H1 (cell line): ENCODE results near the gene KRT80. TPM values are rescaled to one million over a fixed set of nuclear protein-coding genes. Genes with fewer than 3 reads are reported as not detected.

Experiments
- CTCF ChIA-PET: fragments of 300-600 bp; sonication (Branson Sonifier 250); formaldehyde crosslinking; loops from one replicate; lab custom pipeline; 2021; ENCODE audit not compliant: partially characterized antibody; lab: Charles Lee
- POLR2A ChIA-PET: fragments of 300-600 bp; sonication (Branson Sonifier 250); formaldehyde crosslinking; loops from one replicate; lab custom pipeline; 2021; ENCODE audit warnings: inconsistent platforms; ENCODE audit not compliant: partially characterized antibody; lab: Charles Lee
- DNase-seq, 2 experiments: peaks; one replicate each; pipeline versions ENCODE4 v3.0.0 to v3.0.0-alpha.2; 2010 to 2022; ENCODE audit warnings: low spot score in 2 of 2, low read depth in 1 of 2, mixed read lengths in 1 of 2
- FAIRE-seq: peaks from 2 replicates; lab custom pipeline; 2011; peaks lifted over from hg19 to GRCh38; lab: Jason Lieb, UNC
- H2AFZ ChIP-seq: 2 replicates; pipeline ENCODE4 v1.8.1; 2012; ENCODE audit warnings: low read length, inconsistent platforms
- H2AK5ac ChIP-seq: 2 replicates; pipeline ENCODE4 v1.6.1; 2013; ENCODE audit warnings: low read depth, low read length
- H2BK120ac ChIP-seq: replicated peaks from 2 replicates; pipeline ENCODE3; 2013; ENCODE audit warnings: low read depth, low read length, inconsistent platforms
- H2BK12ac ChIP-seq: 2 replicates; pipeline ENCODE4 v1.6.1; 2013; ENCODE audit warnings: low read depth, low read length
- H2BK15ac ChIP-seq: 2 replicates; pipeline ENCODE4 v1.6.1; 2013; ENCODE audit warnings: low read length
- H2BK20ac ChIP-seq: 2 replicates; pipeline ENCODE4 v1.6.1; 2013; ENCODE audit warnings: low read length
- H2BK5ac ChIP-seq: 2 replicates; pipeline ENCODE4 v1.6.1; 2013; ENCODE audit warnings: low read depth, low read length
- H3K14ac ChIP-seq: 2 replicates; pipeline ENCODE4 v1.6.1; 2013; ENCODE audit warnings: inconsistent platforms; ENCODE audit not compliant: insufficient read length
- H3K18ac ChIP-seq: 2 replicates; pipeline ENCODE4 v1.6.1; 2013; ENCODE audit warnings: low read length; ENCODE audit errors: extremely low read depth
- H3K23ac ChIP-seq: 2 replicates; pipeline ENCODE4 v1.6.1; 2013; ENCODE audit warnings: inconsistent platforms; ENCODE audit not compliant: insufficient read length
- H3K23me2 ChIP-seq: 2 replicates; pipeline ENCODE4 v1.6.1; 2013; ENCODE audit warnings: low read depth, low read length
- H3K27ac ChIP-seq: 2 replicates; pipeline ENCODE4 v1.6.1; 2011; ENCODE audit warnings: low read depth, low read length, inconsistent platforms
- H3K27me3 ChIP-seq, 4 experiments: replicated peaks in 1 of 4; 1 replicate in 1 of 4; 2 replicates in 3 of 4; pipeline versions ENCODE4 v1.6.1 to v1.8.1; 2011 to 2013; ENCODE audit warnings: low read length in 3 of 4, mild to moderate bottlenecking in 3 of 4, inconsistent platforms in 2 of 4, mixed read lengths in 2 of 4, moderate library complexity in 1 of 4; ENCODE audit not compliant: control insufficient read depth in 3 of 4, insufficient read depth in 3 of 4; ENCODE audit errors: extremely low read depth in 1 of 4
- H3K36me3 ChIP-seq, 4 experiments: 2 replicates each; pipeline versions ENCODE4 v1.6.1 to v1.8.1; 2011 to 2013; ENCODE audit warnings: mild to moderate bottlenecking in 4 of 4, low read length in 3 of 4, moderate library complexity in 2 of 4, control low read depth in 1 of 4, inconsistent platforms in 1 of 4; ENCODE audit not compliant: insufficient read depth in 4 of 4, control insufficient read depth in 2 of 4
- H3K4ac ChIP-seq: replicated peaks from 2 replicates; pipeline ENCODE3; 2013; ENCODE audit warnings: low read length, low read depth, mixed read lengths, inconsistent platforms; ENCODE audit not compliant: insufficient read length
- H3K4me1 ChIP-seq, 4 experiments: replicated peaks in 1 of 4; 1 replicate in 1 of 4; 2 replicates in 3 of 4; pipeline versions ENCODE4 v1.6.1 to v1.8.1; 2011 to 2013; ENCODE audit warnings: low read length in 3 of 4, inconsistent platforms in 2 of 4, mixed read lengths in 1 of 4; ENCODE audit not compliant: insufficient read depth in 4 of 4, control insufficient read depth in 3 of 4
- H3K4me2 ChIP-seq, 2 experiments: 2 replicates each; pipeline versions ENCODE4 v1.6.1 to v1.8.1; 2011 to 2013; ENCODE audit warnings: low read depth in 2 of 2, low read length in 2 of 2, control low read depth in 1 of 2, inconsistent platforms in 1 of 2, mild to moderate bottlenecking in 1 of 2; ENCODE audit not compliant: insufficient read depth in 1 of 2
- H3K4me3 ChIP-seq, 4 experiments: fragments of 200-600, 300-600 bp in 1 of 4; sonication (generic), shearing (Covaris generic), sonication (Bioruptor Twin) in 1 of 4; 2 replicates each; pipeline versions ENCODE4 v1.5.1 to v1.8.1; 2011 to 2016; ENCODE audit warnings: low read length in 4 of 4, low read depth in 3 of 4, control low read depth in 2 of 4, inconsistent platforms in 2 of 4, mild to moderate bottlenecking in 2 of 4, mixed read lengths in 1 of 4, moderate library complexity in 1 of 4; ENCODE audit not compliant: insufficient read depth in 2 of 4; ENCODE audit errors: extremely low read depth in 1 of 4
- H3K56ac ChIP-seq: replicated peaks from 2 replicates; pipeline ENCODE3; 2013; ENCODE audit warnings: low read depth, mild to moderate bottlenecking, mixed read lengths, low read length, inconsistent platforms; ENCODE audit not compliant: insufficient read length
- H3K79me1 ChIP-seq: 2 replicates; pipeline ENCODE4 v1.6.1; 2013; ENCODE audit warnings: low read depth, low read length, control low read depth
- H3K79me2 ChIP-seq, 2 experiments: 2 replicates each; pipeline versions ENCODE4 v1.6.1 to v1.8.1; 2012 to 2013; ENCODE audit warnings: low read length in 2 of 2, mild to moderate bottlenecking in 2 of 2, inconsistent platforms in 1 of 2; ENCODE audit not compliant: insufficient read depth in 2 of 2, control insufficient read depth in 1 of 2
- H3K9ac ChIP-seq, 4 experiments: replicated peaks in 1 of 4; 1 replicate in 1 of 4; 2 replicates in 3 of 4; pipeline versions ENCODE4 v1.6.1 to v1.8.1; 2011 to 2013; ENCODE audit warnings: low read depth in 3 of 4, low read length in 3 of 4, control low read depth in 2 of 4, mild to moderate bottlenecking in 2 of 4, moderate library complexity in 2 of 4, inconsistent platforms in 1 of 4; ENCODE audit errors: extremely low read depth in 1 of 4
- H3K9me3 ChIP-seq, 2 experiments: 2 replicates each; pipeline versions ENCODE4 v1.6.1 to v1.8.1; 2012 to 2013; ENCODE audit warnings: mild to moderate bottlenecking in 2 of 2, moderate library complexity in 2 of 2, control low read depth in 1 of 2, inconsistent platforms in 1 of 2, low read depth in 1 of 2, low read length in 1 of 2, mixed read lengths in 1 of 2; ENCODE audit not compliant: insufficient read depth in 2 of 2
- H4K20me1 ChIP-seq, 2 experiments: replicated peaks in 1 of 2; 2 replicates each; pipeline versions ENCODE3 to v1.8.1; 2011 to 2013; ENCODE audit warnings: inconsistent platforms in 2 of 2, low read length in 2 of 2, mild to moderate bottlenecking in 1 of 2; ENCODE audit not compliant: insufficient read depth in 2 of 2, control insufficient read depth in 1 of 2
- H4K5ac ChIP-seq: 2 replicates; pipeline ENCODE4 v1.6.1; 2013; ENCODE audit warnings: low read length, low read depth, mixed read lengths, inconsistent platforms; ENCODE audit not compliant: insufficient read length
- H4K8ac ChIP-seq: 2 replicates; pipeline ENCODE4 v1.8.0; 2013; ENCODE audit warnings: mild to moderate bottlenecking, moderate library complexity, low read length, inconsistent platforms; ENCODE audit not compliant: insufficient read depth; ENCODE audit errors: extremely low read depth
- H4K91ac ChIP-seq: replicated peaks from 2 replicates; pipeline ENCODE3; 2013; ENCODE audit warnings: low read length, mixed read lengths, inconsistent platforms; ENCODE audit not compliant: insufficient read length
- ASH2L ChIP-seq: fragments of 200-600, 300-600 bp; sonication (generic); IDR thresholded peaks from one replicate; pipeline ENCODE4 v1.7.1; 2017; ENCODE audit warnings: low read length
- BACH1 ChIP-seq: IDR thresholded peaks from 2 replicates; pipeline ENCODE4 v1.6.1; 2012; ENCODE audit warnings: low read length, improper control_type of control experiment
- CBX8 ChIP-seq: fragments of 300-800, 300-1000 bp; sonication (generic); IDR thresholded peaks from 2 replicates; pipeline ENCODE4 v1.7.1; 2016; ENCODE audit warnings: low read depth, low read length, borderline replicate concordance
- CHD1 ChIP-seq: IDR thresholded peaks from 2 replicates; pipeline ENCODE4 v1.6.1; 2012; ENCODE audit warnings: low read depth, low read length, improper control_type of control experiment
- CTBP2 ChIP-seq: IDR thresholded peaks from 2 replicates; pipeline ENCODE4 v1.7.0; 2011; ENCODE audit warnings: borderline replicate concordance, mild to moderate bottlenecking, moderate library complexity, mixed read lengths, low read length; ENCODE audit not compliant: insufficient read depth, insufficient read length
- EP300 ChIP-seq, 2 experiments: IDR thresholded peaks; 1 replicate in 1 of 2; 2 replicates in 1 of 2; pipeline ENCODE4 v1.6.1; 2011 to 2012; ENCODE audit warnings: low read depth in 2 of 2, low read length in 2 of 2, mild to moderate bottlenecking in 2 of 2, borderline replicate concordance in 1 of 2, inconsistent platforms in 1 of 2, moderate library complexity in 1 of 2
- GABPA ChIP-seq: IDR thresholded peaks from 2 replicates; pipeline ENCODE4 v1.6.1; 2011; ENCODE audit warnings: mild to moderate bottlenecking, low read length, moderate library complexity, borderline replicate concordance; ENCODE audit not compliant: insufficient read depth
- JUND ChIP-seq: IDR thresholded peaks from 2 replicates; pipeline ENCODE4 v1.6.1; 2011; ENCODE audit warnings: mild to moderate bottlenecking, improper control_type of control experiment, low read length
- MAFK ChIP-seq: IDR thresholded peaks from 2 replicates; pipeline ENCODE4 v1.6.1; 2012; ENCODE audit warnings: low read depth, mild to moderate bottlenecking, improper control_type of control experiment, low read length
- SP4 ChIP-seq: IDR thresholded peaks from 2 replicates; pipeline ENCODE4 v1.6.1; 2012; ENCODE audit warnings: low read length, inconsistent platforms
- SUZ12 ChIP-seq: fragments of 200-600 bp; sonication (generic); IDR thresholded peaks from 2 replicates; pipeline ENCODE4 v1.6.1; 2012; ENCODE audit warnings: mild to moderate bottlenecking, inconsistent platforms, low read length, moderate library complexity, mixed read lengths
- TAF7 ChIP-seq: optimal IDR thresholded peaks from 2 replicates; pipeline ENCODE3; 2011; ENCODE audit warnings: low read depth, mild to moderate bottlenecking, inconsistent platforms, low read length, moderate library complexity, borderline replicate concordance
- YY1 ChIP-seq: IDR thresholded peaks from 2 replicates; pipeline ENCODE4 v1.6.1; 2011; ENCODE audit warnings: low read depth, mild to moderate bottlenecking, low read length
- WGBS, 2 experiments: shearing (Covaris generic) in 1 of 2; methylation state at CpG; one replicate each; pipeline versions ENCODE4 v1.1.6 to v1.1.7; 2013 to 2015; ENCODE audit warnings: low lambda C conversion rate in 2 of 2, mixed read lengths in 2 of 2, inconsistent platforms in 1 of 2, low coverage in 1 of 2, missing lambda C conversion rate in 1 of 2; ENCODE audit not compliant: insufficient replicate concordance in 2 of 2, insufficient coverage in 1 of 2, insufficient read length in 1 of 2; ENCODE audit errors: extremely low coverage in 1 of 2, missing lambda C conversion rate in 1 of 2; 5-methylcytosine and 5-hydroxymethylcytosine counted together
- polyA plus RNA-seq, 7 experiments: library from polyadenylated mRNA; depleted of rRNA in 3 of 7; stranded (reverse) in 5 of 7; unstranded in 2 of 7; fragments of >200 nt in 5 of 7; fragments of 200-250 nt in 2 of 7; gene quantifications; 1 replicate in 5 of 7; 2 replicates in 1 of 7; 4 replicates in 1 of 7; pipeline versions ENCODE4 v1.2.1 to v1.2.3, GENCODE V29; 2011 to 2013; ENCODE audit warnings: missing spikeins in 2 of 7, mixed read lengths in 2 of 7
- total RNA-seq: library from RNA; stranded (reverse); fragmentation: NEBNext Ultra II Directional; extraction: Animal tissue kit (Norgen Biotek cat#: 25700); gene quantifications from 2 replicates; pipeline ENCODE4 v1.2.1, GENCODE V29; 2021

Gene KRT80
- total and polyA plus RNA-seq, 2 of the 8 experiments (the other 6 are each of a cell fraction or from before 2014, with no cell fraction given) = 0.05 TPM; not detected in 1

GRCh38 chr12:52168019-52168717, 23.6 kb downstream of the KRT80 start:
- FAIRE-seq = no peak
- CTCF ChIA-PET = interaction anchor here (0.9 to 6.2 kb wide), 12 partner anchors 10 to 247 kb away, joined by 3 to 86 read pairs (median 4); no protein-coding TSS in a partner anchor
- TF ChIP-seq MAFK = no peak
- no peak for TF ChIP-seq JUND
- TF ChIP-seq EP300 (IDR thresholded peaks at IDR 0.05; ENCODE audit: borderline replicate concordance in 1 of 2, low read depth in 2 of 2, low read length in 2 of 2) = no peak
- TF ChIP-seq BACH1 = no peak
- no peak for TF ChIP-seq SUZ12
- TF ChIP-seq SP4 = no peak
- no peak for TF ChIP-seq TAF7
- TF ChIP-seq YY1 = no peak
- no peak for TF ChIP-seq CTBP2
- no peak for TF ChIP-seq CBX8
- no peak for TF ChIP-seq CHD1
- no peak for TF ChIP-seq GABPA
- no peak for TF ChIP-seq ASH2L

More at GRCh38 chr12:52168019-52168717, 23.6 kb downstream of the KRT80 start:
- H3K79me2 ChIP-seq = no peaks in the 10 kb centered on the region
- H2AFZ ChIP-seq = no peak overlapping the region
- H3K9me3 ChIP-seq = no peaks in the 10 kb centered on the region
- 84% methylated on average over 12 of the region's 12 CpGs; no CpG with 5 or more reads in 1 of the 2 experiments for WGBS, 2 experiments
- no peak overlapping the region for H3K4me2 ChIP-seq
- POLR2A ChIA-PET = no interaction called here
- no peak overlapping the region; the same call in 1 of the 2 replicates for H2AK5ac ChIP-seq
- 0 out of 2 replicates have a peak overlapping the region, but pooled peaks have one; percentile 5 for H2BK15ac ChIP-seq
- H2BK120ac ChIP-seq = no peak overlapping the region
- no peak overlapping the region for H3K27ac ChIP-seq
- H4K8ac ChIP-seq = no peak overlapping the region
- no peak overlapping the region for H2BK20ac ChIP-seq
- no peak overlapping the region for H3K4me3 ChIP-seq
- no peak overlapping the region for H3K18ac ChIP-seq
- no peak overlapping the region for H2BK12ac ChIP-seq
- H2BK5ac ChIP-seq = no peak overlapping the region
- no peak overlapping the region for H3K56ac ChIP-seq
- H4K20me1 ChIP-seq = no peaks in the 10 kb centered on the region
- H3K23me2 ChIP-seq = no peaks in the 10 kb centered on the region
- H3K4me1 ChIP-seq = peaks cover 0 to 3% (median 2%) of the 10 kb centered on the region in 4 experiments; a peak in 3 of 7 replicates
- H3K9ac ChIP-seq = 0 out of 7 replicates have a peak overlapping the region, but pooled peaks of 1 of the 4 experiments have one; percentile 31
- no peak overlapping the region for H4K5ac ChIP-seq
- H3K27me3 ChIP-seq = no peaks in the 10 kb centered on the region
- H3K4ac ChIP-seq = no peak overlapping the region
- no peaks in the 10 kb centered on the region for H3K36me3 ChIP-seq
- H4K91ac ChIP-seq = no peak overlapping the region
- no peak for DNase-seq
- no peaks in the 10 kb centered on the region for H3K79me1 ChIP-seq
- H3K14ac ChIP-seq = no peak overlapping the region
- H3K23ac ChIP-seq = no peak overlapping the region
